Prostate gland (tissue), 2 donors: ENCODE measurements around the gene PLA2G4E.

ENCODE experiments used
- POLR2A ChIP-seq: fragments of 450-650 bp; IDR thresholded peaks from one replicate; pipeline ENCODE4 v1.6.1; 2016; ENCODE audit warnings: antibody characterized with exemption, mild to moderate bottlenecking
- POLR2AphosphoS5 ChIP-seq: sonication (generic); formaldehyde crosslinking; IDR thresholded peaks from one replicate; pipeline ENCODE4 v1.6.1; 2017; ENCODE audit warnings: antibody characterized with exemption
- TF ChIP-seq, protein P1 (sequence below), 4 experiments: fragments of 200-600 bp in 2 of 4; fragments of 450-650 bp in 2 of 4; sonication (generic) in 2 of 4; IDR thresholded peaks; 1 replicate in 3 of 4; 2 replicates in 1 of 4; pipeline ENCODE4 v1.5.1; 2016 to 2019; ENCODE audit warnings: antibody characterized with exemption in 4 of 4, mild to moderate bottlenecking in 2 of 4, moderate library complexity in 2 of 4

DNA sequence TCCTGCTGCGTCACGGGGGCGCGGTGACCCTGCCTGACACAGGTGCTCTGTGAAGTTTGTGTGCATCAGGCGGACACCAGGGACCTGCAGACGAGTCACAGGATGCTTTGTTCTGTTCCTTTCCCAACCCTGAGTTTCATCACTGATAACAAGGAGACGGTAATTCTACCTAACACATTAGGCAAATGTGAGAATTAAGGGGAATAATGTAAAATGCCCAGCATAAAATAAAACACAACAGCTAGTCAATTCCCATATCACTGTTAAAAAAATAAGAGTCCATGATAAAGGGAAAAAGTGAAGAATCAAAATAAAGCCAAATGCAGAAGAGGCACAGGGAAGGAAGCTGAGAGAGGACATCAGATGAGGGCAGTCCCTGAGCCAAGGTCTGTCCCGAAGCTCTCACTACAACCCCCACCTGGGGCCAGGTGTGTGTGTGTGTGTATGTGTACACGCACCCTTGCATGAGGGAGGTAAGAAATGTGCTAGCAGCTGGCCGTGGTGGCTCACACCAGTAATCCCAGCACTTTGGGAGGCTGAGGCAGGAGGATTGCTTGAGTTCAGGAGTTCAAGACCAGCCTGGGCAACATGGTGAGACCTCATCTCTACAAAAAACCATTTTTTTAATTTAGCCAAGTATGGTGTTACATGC, 46.0 kb upstream of the PLA2G4E start:
- TF ChIP-seq, protein P1, sequence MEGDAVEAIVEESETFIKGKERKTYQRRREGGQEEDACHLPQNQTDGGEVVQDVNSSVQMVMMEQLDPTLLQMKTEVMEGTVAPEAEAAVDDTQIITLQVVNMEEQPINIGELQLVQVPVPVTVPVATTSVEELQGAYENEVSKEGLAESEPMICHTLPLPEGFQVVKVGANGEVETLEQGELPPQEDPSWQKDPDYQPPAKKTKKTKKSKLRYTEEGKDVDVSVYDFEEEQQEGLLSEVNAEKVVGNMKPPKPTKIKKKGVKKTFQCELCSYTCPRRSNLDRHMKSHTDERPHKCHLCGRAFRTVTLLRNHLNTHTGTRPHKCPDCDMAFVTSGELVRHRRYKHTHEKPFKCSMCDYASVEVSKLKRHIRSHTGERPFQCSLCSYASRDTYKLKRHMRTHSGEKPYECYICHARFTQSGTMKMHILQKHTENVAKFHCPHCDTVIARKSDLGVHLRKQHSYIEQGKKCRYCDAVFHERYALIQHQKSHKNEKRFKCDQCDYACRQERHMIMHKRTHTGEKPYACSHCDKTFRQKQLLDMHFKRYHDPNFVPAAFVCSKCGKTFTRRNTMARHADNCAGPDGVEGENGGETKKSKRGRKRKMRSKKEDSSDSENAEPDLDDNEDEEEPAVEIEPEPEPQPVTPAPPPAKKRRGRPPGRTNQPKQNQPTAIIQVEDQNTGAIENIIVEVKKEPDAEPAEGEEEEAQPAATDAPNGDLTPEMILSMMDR (IDR thresholded peaks at IDR 0.05) = no peak
- TF ChIP-seq POLR2AphosphoS5 (no peak), POLR2A (no peak)
